GM18511 (cell line): ENCODE data around the gene MED13L.

Source experiments
- ATAC-seq: cut with Tn5 transposase; IDR thresholded peaks from one replicate; pipeline ENCODE4 v1.9.1; 2021; ENCODE audit warnings: mild to moderate bottlenecking, moderate library complexity; ENCODE audit not compliant: unreplicated experiment

MED13L gene

GRCh38 chr12:116278667-116279066 is 1.2 kb upstream of the MED13L start:
- ATAC-seq = no peak

- no peak for ATAC-seq
Measured at GRCh38 chr12:116278279-116278626, 760 bp upstream of the MED13L start.

DNA sequence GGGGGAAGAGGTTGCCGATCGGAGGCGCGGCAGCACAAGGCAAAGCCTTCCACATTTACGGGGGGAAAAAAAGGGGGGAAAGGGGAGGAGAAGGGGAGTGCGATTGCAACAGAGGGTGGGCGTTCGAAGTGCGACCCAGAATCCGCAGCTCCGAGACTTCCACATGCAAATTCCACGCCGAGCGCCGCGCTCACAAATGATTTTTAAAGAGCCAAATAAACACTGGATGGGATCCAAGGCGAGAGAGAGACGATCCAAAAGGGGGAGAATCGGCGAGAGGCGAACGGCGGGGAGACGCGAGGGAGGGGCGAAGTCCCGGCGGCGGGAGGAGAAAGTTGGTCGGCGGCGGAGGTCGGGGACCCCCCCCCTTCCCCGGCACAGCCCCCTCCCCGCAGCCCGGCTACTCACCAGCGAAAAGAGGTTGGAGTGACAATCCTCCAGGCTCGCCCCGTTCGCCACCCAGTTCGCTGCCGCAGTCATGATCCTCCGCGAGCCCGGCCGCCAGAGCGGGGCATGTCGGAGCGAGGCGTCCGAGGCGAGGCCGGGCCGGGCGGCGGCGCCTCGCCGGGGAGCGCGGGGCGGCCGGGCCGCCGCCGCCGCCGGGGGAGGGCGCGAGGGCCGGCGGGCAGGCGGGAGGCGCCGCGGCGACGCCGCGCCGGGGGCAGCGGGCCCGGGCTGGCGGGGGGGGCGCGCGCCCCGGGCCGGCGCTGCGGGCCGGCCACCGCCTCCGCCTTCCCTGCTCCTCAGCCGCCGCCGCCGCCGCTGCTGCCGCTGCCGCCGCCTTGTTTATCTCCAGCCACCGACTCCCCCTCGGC is 634 bp downstream of the MED13L start:
- peak; percentile 37 for ATAC-seq

DNA sequence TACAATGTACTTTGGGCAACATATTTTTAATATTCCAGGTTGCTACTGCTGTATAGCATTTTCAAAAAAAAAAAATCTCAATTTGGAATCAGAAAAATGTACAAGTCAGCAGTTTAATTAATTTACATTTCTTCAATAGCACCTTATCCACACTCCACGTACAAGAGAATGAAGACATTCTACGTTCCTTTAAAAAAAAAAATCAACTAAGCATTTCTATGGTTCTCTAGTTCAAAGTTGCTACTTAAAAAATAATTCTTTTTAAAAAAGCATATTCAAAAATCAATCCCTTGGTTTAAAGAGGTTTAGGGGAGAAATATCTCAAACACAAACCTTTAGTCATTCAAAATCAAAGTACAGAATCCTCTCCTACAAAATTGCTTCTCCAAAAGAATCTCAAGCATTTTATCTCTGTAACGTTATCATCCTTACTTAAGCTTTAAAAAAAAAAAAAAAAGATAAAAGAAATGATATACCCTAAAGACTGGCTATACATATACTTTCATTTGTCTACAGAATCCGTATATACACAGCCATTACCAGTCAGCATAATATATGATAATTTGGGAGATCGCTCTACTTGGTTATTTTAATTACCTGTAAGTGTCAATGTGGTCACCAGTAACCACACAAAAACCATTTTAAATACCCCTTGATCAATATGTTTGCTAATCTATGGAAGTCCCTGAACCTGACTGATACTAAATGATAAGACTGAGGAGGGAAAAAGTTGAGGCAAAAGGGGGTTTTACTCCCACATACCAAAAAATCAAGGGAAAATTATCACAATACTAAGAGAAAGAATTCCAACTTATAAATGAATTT is 2.7 kb downstream of the MED13L start:
- no peak for ATAC-seq

- ATAC-seq = no peak
Measured at GRCh38 chr12:116273813-116274550, 3.5 kb downstream of the MED13L start.

- ATAC-seq = no peak
Measured at GRCh38 chr12:116267948-116268347, 9.5 kb downstream of the MED13L start.

DNA sequence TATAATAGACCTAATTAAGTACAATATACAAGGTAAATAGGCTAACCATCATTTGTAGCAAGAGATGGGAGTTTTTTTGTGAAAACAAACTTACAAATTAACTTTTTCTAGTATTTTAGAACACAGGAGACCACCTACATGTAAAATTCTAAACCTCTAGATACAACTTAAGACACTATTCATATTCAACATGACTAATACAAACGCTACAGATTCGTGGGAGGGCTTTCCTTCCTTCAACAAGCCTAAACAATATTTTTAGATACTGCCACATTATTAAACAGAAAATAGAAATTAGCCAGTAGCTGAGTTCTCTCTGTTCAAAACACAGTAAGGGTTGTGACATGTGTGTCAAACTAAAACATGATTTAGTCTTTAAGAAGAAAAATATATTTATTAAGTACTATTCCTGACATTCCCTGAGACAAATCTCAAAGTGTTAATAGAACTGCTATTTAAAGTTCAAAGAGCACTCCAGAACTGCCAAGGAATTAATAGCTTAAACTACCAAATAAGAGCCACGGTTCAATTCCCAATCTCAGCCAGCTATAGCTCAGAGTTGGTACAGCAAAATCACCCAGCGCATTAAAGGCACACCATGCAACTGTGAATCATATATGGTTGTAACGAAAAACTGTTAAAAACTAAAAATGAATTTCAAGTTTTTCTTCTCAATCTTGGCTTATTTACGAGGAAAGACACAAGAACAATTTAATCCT is 10.7 kb downstream of the MED13L start:
- no peak for ATAC-seq

GRCh38 chr12:116266168-116266601 is 11.3 kb downstream of the MED13L start:
- no peak for ATAC-seq

DNA sequence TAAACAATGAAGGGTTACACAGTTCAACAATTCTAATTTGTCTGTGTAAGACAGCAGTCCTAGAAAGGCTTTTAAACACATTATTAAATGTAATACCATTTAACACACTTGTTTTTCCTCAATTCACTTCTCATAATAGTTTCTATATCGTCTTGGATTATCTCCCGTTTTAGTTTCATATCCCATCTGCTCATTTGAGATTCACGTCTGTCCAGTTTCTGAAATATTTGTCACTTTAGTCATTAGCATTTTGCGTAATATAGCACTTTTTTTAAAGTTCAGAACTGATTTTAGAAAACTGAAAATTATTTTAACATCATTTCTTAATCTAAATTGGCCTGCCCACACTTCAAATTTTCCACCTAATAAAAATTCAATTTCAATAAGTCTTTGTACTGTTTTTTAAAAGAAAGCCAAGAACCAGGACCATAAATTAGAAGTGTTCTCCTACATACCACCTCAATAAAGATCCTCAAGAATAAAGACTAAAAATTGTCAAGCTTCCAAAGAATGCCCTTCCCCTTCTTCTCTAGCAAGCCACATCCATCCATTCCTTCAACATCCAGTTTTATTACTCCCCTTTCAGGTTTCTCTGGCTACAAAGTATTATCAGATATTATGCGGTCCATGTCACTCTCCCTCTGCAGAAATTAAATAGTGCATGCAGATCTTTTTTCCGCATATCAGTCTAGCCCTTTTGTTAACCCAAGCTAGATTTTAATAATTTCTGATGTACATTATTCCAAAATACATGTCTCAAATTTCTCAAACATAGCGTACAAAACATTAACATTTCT is 11.9 kb downstream of the MED13L start:
- no peak for ATAC-seq

GRCh38 chr12:116264525-116265070 is 12.9 kb downstream of the MED13L start:
- ATAC-seq = no peak

DNA sequence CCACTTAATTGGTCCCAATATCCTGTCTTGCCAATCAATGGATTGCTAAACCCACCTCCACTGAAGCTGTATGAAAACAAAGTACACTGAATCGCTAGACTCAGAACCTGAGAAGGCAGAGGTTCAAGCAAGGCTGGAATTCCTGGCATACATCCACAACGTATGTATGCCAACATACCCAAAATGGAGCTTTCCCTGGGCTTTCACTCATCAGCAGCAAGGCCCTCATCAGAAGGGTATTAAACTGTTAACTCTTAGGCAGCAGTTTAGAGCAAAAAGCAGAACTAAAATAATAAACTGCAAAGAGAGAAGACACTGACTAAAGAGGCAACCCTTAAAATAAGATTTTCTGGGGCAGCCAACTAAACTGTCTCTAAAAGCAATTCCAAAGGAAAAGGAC is 13.6 kb downstream of the MED13L start:
- no peak for ATAC-seq

- ATAC-seq = no peak
Measured at GRCh38 chr12:116263431-116263830, 14.1 kb downstream of the MED13L start.

- ATAC-seq = no peak
Measured at GRCh38 chr12:116262741-116263140, 14.8 kb downstream of the MED13L start.

DNA sequence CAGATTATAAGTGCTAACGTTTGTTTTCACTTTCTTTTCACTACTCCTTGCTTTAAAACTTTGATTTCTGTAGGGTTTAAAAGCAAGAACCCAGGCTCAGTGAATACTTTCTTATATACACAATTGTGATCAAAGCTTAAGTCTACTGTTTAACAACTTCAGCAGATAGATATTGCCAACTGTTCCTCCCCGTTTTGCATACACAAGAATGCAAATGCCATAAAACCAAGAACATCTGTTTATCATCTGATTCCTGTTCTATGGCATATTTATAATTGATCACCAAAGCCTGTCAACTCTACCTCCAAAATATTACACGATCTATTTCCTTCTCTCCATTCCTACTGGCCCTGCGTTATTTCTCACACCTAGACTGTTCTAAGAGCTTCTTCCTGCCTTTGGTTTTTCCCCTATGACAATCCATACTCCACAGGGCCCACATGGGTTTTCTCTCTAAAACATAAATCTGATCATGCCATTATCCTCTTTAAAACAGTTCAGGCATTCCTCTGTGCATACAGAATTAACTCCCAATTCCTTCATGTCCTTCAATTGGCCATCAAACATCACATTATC is 15.9 kb downstream of the MED13L start:
- no peak for ATAC-seq

- no peak for ATAC-seq
Measured at GRCh38 chr12:116259800-116260577, 17.5 kb downstream of the MED13L start.

DNA sequence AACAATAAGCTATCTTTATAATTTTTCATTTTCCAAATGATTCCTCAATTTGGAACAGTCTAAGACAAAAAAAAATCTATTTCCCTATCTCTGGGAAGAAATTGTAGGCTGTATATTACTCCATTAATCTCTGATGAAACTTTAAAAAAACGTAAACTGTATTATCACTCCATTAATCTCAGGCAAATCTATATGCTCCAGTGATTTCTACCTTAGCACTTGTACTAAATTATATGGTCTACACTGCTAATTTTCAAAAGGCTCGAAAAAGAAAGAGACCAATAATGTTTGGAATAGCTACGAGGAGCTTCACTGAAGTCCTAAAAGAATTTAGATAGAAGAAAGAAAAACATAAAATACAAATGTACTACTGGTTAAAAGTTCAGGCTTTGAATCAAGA is 19.7 kb downstream of the MED13L start:
- ATAC-seq = no peak

GRCh38 chr12:116257215-116257614 is 20.3 kb downstream of the MED13L start:
- ATAC-seq = no peak

DNA sequence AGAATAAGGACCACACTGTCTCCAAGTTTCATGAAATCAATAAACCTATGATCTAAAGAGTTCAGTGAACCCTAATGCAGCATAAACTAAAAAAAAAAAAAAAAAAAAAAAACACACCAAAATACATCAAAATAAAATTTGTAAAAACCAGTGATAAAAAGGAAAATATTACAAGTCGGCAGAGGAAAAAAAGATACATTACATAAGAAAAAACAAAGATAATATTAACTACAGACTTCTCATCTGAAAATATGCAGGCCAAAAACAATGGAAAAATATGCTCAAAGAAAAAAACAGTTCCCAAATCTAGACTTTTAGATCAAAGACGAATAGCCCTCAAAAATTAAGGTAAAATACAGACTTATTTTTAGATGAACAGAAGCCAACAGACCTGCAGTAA is 27.6 kb downstream of the MED13L start:
- ATAC-seq = no peak

DNA sequence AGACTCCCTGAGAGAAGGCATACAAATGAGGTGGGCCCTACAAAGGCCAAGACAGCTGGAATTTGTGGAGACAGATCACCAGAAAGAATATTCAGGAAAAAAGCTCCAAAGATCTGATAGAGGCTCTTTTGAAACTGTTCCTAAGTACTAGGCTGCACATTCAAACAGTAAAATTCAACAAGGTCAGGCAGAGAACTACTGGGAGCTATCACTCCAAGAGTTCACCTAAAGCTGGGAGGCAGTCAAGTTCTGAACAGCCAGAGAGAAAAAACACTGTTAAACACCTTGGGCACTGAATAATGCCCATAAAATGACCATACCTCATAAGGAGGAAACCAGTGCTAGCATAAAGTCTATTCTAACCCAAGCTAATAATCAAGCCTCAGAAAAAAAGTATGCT is 28.6 kb downstream of the MED13L start:
- ATAC-seq = no peak
